SK-N-SH (cell line): ENCODE results near the gene ALPK3. TPM values are rescaled to one million over a fixed set of nuclear protein-coding genes. Genes with fewer than 3 reads are reported as not detected.

Experiments used
- CTCF ChIA-PET: fragments of 300-600, 350-600 bp; formaldehyde crosslinking; extraction: SDS; loops from one replicate; lab custom pipeline; 2021; lab: Yijun Ruan, JAX
- POLR2A ChIA-PET: fragments of 350-600 bp; sonication (Branson Sonifier 250); formaldehyde crosslinking; extraction: SDS; loops from one replicate; lab custom pipeline; 2020; ENCODE audit warnings: antibody characterized with exemption, inconsistent platforms; lab: Yijun Ruan, JAX
- DNase-seq: peaks from one replicate; pipeline ENCODE4 v3.0.0; 2012
- H2AFZ ChIP-seq: fragments of 200-600 bp; sonication (generic); 2 replicates; pipeline ENCODE4 v1.8.1; 2016; ENCODE audit warnings: antibody characterized with exemption, mild to moderate bottlenecking, low read depth
- H3F3A ChIP-seq: fragments of 200-600 bp; sonication (generic); replicated peaks from 2 replicates; pipeline ENCODE3; 2016; ENCODE audit warnings: antibody characterized with exemption, mild to moderate bottlenecking; ENCODE audit not compliant: insufficient read depth
- H3K27ac ChIP-seq, 2 experiments: fragments of 200-500 bp in 1 of 2; fragments of 200-600 bp in 1 of 2; sonication (Bioruptor generic) in 1 of 2; sonication (generic), shearing (Covaris generic) in 1 of 2; 2 replicates each; pipeline versions ENCODE4 v1.5.1 to v1.6.1; 2014 to 2016; ENCODE audit warnings: low read depth in 2 of 2, inconsistent platforms in 1 of 2, low read length in 1 of 2, mild to moderate bottlenecking in 1 of 2, mixed read lengths in 1 of 2
- H3K27me3 ChIP-seq: fragments of 200-600 bp; sonication (generic), shearing (Covaris generic); 2 replicates; pipeline ENCODE4 v1.6.1; 2016; ENCODE audit warnings: mixed run types; ENCODE audit not compliant: insufficient read depth
- H3K36me3 ChIP-seq, 2 experiments: fragments of 200-500 bp in 1 of 2; fragments of 200-600 bp in 1 of 2; sonication (Bioruptor generic) in 1 of 2; sonication (generic) in 1 of 2; replicated peaks in 1 of 2; 2 replicates each; pipeline versions ENCODE3 to v1.5.1; 2014 to 2016; ENCODE audit warnings: low read length in 1 of 2, mild to moderate bottlenecking in 1 of 2; ENCODE audit not compliant: insufficient read depth in 2 of 2, control insufficient read depth in 1 of 2
- H3K4me1 ChIP-seq, 2 experiments: fragments of 200-500 bp in 1 of 2; fragments of 200-600 bp in 1 of 2; sonication (Bioruptor generic) in 1 of 2; sonication (generic), shearing (Covaris generic) in 1 of 2; 2 replicates each; pipeline versions ENCODE4 v1.5.1 to v1.6.1; 2014 to 2016; ENCODE audit warnings: low read depth in 1 of 2, low read length in 1 of 2, mixed run types in 1 of 2; ENCODE audit not compliant: insufficient read depth in 2 of 2, control insufficient read depth in 1 of 2
- H3K4me2 ChIP-seq: fragments of 200-600 bp; sonication (generic), shearing (Covaris generic); 2 replicates; pipeline ENCODE4 v1.6.1; 2017; ENCODE audit warnings: mixed run types
- H3K4me3 ChIP-seq, 2 experiments: fragments of 200-500 bp in 1 of 2; fragments of 200-600 bp in 1 of 2; sonication (Bioruptor generic) in 1 of 2; sonication (generic), shearing (Covaris generic) in 1 of 2; 2 replicates each; pipeline versions ENCODE4 v1.5.1 to v1.8.1; 2014 to 2016; ENCODE audit warnings: low read depth in 2 of 2, inconsistent platforms in 1 of 2, low read length in 1 of 2, mild to moderate bottlenecking in 1 of 2, mixed read lengths in 1 of 2, moderate library complexity in 1 of 2
- H3K79me2 ChIP-seq: fragments of 200-600 bp; sonication (generic); 2 replicates; pipeline ENCODE4 v1.8.1; 2017; ENCODE audit warnings: mild to moderate bottlenecking; ENCODE audit not compliant: insufficient read depth
- H3K9ac ChIP-seq: fragments of 200-600 bp; sonication (generic); 2 replicates; pipeline ENCODE4 v1.6.1; 2017; ENCODE audit warnings: mixed run types
- H3K9me2 ChIP-seq: fragments of 200-600 bp; sonication (generic); 2 replicates; pipeline ENCODE4 v1.6.1; 2017; ENCODE audit warnings: mixed run types
- H3K9me3 ChIP-seq: fragments of 200-600 bp; sonication (generic); 2 replicates; pipeline ENCODE4 v1.6.1; 2017; ENCODE audit warnings: mixed run types, mild to moderate bottlenecking, moderate library complexity
- H4K20me1 ChIP-seq: fragments of 200-600 bp; sonication (generic); 2 replicates; pipeline ENCODE4 v1.6.1; 2017; ENCODE audit warnings: mild to moderate bottlenecking, mixed run types; ENCODE audit not compliant: insufficient read depth
- CTCF ChIP-seq: fragments of 200-600 bp; sonication (generic); IDR thresholded peaks from 2 replicates; pipeline ENCODE4 v1.6.1; 2017; ENCODE audit warnings: antibody characterized with exemption, mild to moderate bottlenecking, moderate library complexity
- ELF1 ChIP-seq: IDR thresholded peaks from 2 replicates; pipeline ENCODE4 v1.4.0; 2012
- EP300 ChIP-seq, 2 experiments: IDR thresholded peaks; 2 replicates each; pipeline versions ENCODE4 v1.4.0 to v1.6.1; 2012; ENCODE audit warnings: borderline replicate concordance in 1 of 2, low read depth in 1 of 2, low read length in 1 of 2
- EZH2phosphoT487 ChIP-seq: fragments of 200-600 bp; sonication (generic); IDR thresholded peaks from 2 replicates; pipeline ENCODE4 v1.6.1; 2017; ENCODE audit warnings: low read depth, mixed run types, mild to moderate bottlenecking, antibody characterized with exemption, moderate library complexity, borderline replicate concordance
- FOXJ3 ChIP-seq: sonication (generic); formaldehyde crosslinking; IDR thresholded peaks from 2 replicates; pipeline ENCODE4 v1.5.1; 2020; ENCODE audit warnings: mild to moderate bottlenecking, missing genetic modification reagents
- FOXM1 ChIP-seq: IDR thresholded peaks from 2 replicates; pipeline ENCODE4 v1.4.0; 2012; ENCODE audit warnings: low read depth, mild to moderate bottlenecking
- GABPA ChIP-seq: IDR thresholded peaks from 2 replicates; pipeline ENCODE4 v1.4.0; 2012; ENCODE audit warnings: low read depth, mild to moderate bottlenecking
- JUND ChIP-seq: IDR thresholded peaks from 2 replicates; pipeline ENCODE4 v1.4.0; 2012
- MEF2A ChIP-seq: IDR thresholded peaks from 2 replicates; pipeline ENCODE4 v1.4.0; 2012; ENCODE audit warnings: low read depth, borderline replicate concordance
- NFIC ChIP-seq: IDR thresholded peaks from 2 replicates; pipeline ENCODE4 v1.4.0; 2012; ENCODE audit warnings: borderline replicate concordance
- NRF1 ChIP-seq: IDR thresholded peaks from 2 replicates; pipeline ENCODE4 v1.6.1; 2012; ENCODE audit warnings: low read depth, mild to moderate bottlenecking, low read length
- PBX3 ChIP-seq: IDR thresholded peaks from 2 replicates; pipeline ENCODE4; 2012
- POLR2AphosphoS5 ChIP-seq: IDR thresholded peaks from 2 replicates; pipeline ENCODE4 v1.6.1; 2012; ENCODE audit warnings: low read depth, low read length
- RCOR1 ChIP-seq: fragments of 150-350 bp; IDR thresholded peaks from 2 replicates; pipeline ENCODE4 v1.6.1; 2017; ENCODE audit warnings: antibody characterized with exemption, low read length
- RXRA ChIP-seq: IDR thresholded peaks from 2 replicates; pipeline ENCODE4 v1.4.0; 2012; ENCODE audit warnings: low read depth, mild to moderate bottlenecking, borderline replicate concordance
- SIN3A ChIP-seq: IDR thresholded peaks from 2 replicates; pipeline ENCODE4 v1.6.1; 2012; ENCODE audit warnings: low read depth, mild to moderate bottlenecking, low read length, moderate library complexity, borderline replicate concordance
- TCF12 ChIP-seq: IDR thresholded peaks from 2 replicates; pipeline ENCODE4 v1.4.0; 2012
- USF2 ChIP-seq: fragments of 150-350 bp; IDR thresholded peaks from 2 replicates; pipeline ENCODE4 v1.6.1; 2017; ENCODE audit warnings: antibody characterized with exemption, low read length, low read depth, borderline replicate concordance
- ZBTB33 ChIP-seq: IDR thresholded peaks from 2 replicates; pipeline ENCODE4 v1.4.0; 2012; ENCODE audit warnings: low read depth, borderline replicate concordance
- WGBS: methylation state at CpG from one replicate; pipeline ENCODE4 v1.1.6; 2017; ENCODE audit warnings: low lambda C conversion rate; 5-methylcytosine and 5-hydroxymethylcytosine counted together
- polyA plus RNA-seq, 3 experiments: library from polyadenylated mRNA; depleted of rRNA; stranded (reverse); fragments of >200 nt; gene quantifications; 2 replicates each; pipeline ENCODE4 v1.2.3, GENCODE V29; 2012
- TF ChIP-seq, protein P1 (sequence below): fragments of 150-350 bp; IDR thresholded peaks from 2 replicates; pipeline ENCODE4 v1.6.1; 2016; ENCODE audit warnings: mild to moderate bottlenecking, low read depth, low read length

Gene ALPK3
- polyA plus RNA-seq, 1 of the 3 experiments (the other 2 are of a cell fraction): 0.16 TPM

- TF ChIP-seq EP300 (IDR thresholded peaks at IDR 0.05; ENCODE audit: borderline replicate concordance in 1 of 2, low read depth in 1 of 2, low read length in 1 of 2): no peak
- TF ChIP-seq EZH2phosphoT487: no peak
- no peak for TF ChIP-seq FOXJ3 (CRISPR knock-in tag)
- no peak for TF ChIP-seq SIN3A
- TF ChIP-seq, protein P1, sequence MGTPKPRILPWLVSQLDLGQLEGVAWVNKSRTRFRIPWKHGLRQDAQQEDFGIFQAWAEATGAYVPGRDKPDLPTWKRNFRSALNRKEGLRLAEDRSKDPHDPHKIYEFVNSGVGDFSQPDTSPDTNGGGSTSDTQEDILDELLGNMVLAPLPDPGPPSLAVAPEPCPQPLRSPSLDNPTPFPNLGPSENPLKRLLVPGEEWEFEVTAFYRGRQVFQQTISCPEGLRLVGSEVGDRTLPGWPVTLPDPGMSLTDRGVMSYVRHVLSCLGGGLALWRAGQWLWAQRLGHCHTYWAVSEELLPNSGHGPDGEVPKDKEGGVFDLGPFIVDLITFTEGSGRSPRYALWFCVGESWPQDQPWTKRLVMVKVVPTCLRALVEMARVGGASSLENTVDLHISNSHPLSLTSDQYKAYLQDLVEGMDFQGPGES: no peak
- TF ChIP-seq RXRA: no peak
- TF ChIP-seq POLR2AphosphoS5: no peak
- TF ChIP-seq PBX3: no peak
- TF ChIP-seq, all 33 proteins: peak for 0
Measured at GRCh38 chr15:84831613-84832012, 14.5 kb downstream of the ALPK3 start (continued).

DNA sequence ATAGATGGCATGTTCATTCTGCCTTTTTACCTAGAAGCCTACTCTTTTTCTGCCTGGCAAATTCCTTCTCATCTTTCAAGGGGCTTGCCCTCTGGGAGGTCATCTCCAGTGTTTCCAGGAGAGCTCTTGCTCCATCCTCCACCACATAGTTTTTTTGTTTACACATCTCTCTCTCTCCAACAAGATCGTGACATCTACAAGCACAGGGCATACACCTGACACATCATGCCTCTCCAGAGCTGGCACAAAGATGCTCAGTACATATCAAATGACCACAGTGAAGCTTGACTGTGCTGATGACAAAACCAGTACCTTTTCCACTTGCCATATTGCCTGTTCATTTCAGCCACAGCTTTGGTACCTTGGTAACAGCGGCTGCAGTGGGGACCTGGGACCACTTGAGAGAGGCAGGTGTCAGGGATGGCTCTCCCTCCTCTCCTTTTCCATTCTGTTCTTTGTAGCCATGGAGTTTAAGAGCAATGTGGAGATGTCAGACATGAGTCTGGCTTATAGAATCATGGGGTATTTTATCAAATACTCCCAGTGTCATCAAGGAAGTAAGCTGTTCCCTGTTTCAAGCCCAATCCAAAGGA lies 15.4 kb downstream of the ALPK3 start:
- no peaks in the 10 kb centered on the region for H3K9me2 ChIP-seq
- H3K27me3 ChIP-seq: no peaks in the 10 kb centered on the region
- H3K27ac ChIP-seq: no peak overlapping the region
- ChIA-PET CTCF (interaction anchor here (2.6 to 6.7 kb wide), 3 partner anchors 10 to 96 kb away, joined by 6 to 38 read pairs (median 15); no protein-coding TSS in a partner anchor), POLR2A (no interaction called here)
- DNase-seq: no peak
- no peaks in the 10 kb centered on the region for H3K36me3 ChIP-seq
- no peaks in the 10 kb centered on the region for H3K9me3 ChIP-seq
- TF ChIP-seq FOXM1: no peak
- no peak for TF ChIP-seq USF2
- TF ChIP-seq JUND: no peak
- TF ChIP-seq PBX3: no peak
- no peak for TF ChIP-seq ELF1
- TF ChIP-seq MEF2A: no peak
- TF ChIP-seq ZBTB33: no peak
- no peak for TF ChIP-seq RXRA
- TF ChIP-seq CTCF: no peak
- TF ChIP-seq GABPA: no peak
- TF ChIP-seq RCOR1: no peak
- TF ChIP-seq NRF1: no peak
- no peak for TF ChIP-seq TCF12
- TF ChIP-seq NFIC: no peak
- H3K9ac ChIP-seq: no peak overlapping the region
- WGBS: 71% methylated on average over 2 of the region's 2 CpGs
- no peak overlapping the region for H3K4me2 ChIP-seq
- no peak overlapping the region for H2AFZ ChIP-seq
- H3K4me1 ChIP-seq: peaks cover 7 to 15% of the 10 kb centered on the region in 2 experiments; a peak in 2 of 4 replicates
- H3K4me3 ChIP-seq: no peak overlapping the region
- no peaks in the 10 kb centered on the region for H3K79me2 ChIP-seq
- H4K20me1 ChIP-seq: no peaks in the 10 kb centered on the region
- H3F3A ChIP-seq: no peaks in the 10 kb centered on the region
